Erythroblast (primary cell): ENCODE results near the gene NEDD8.
"Not testable (repeated sequence)": the region's sequence is repeated elsewhere in the genome, so short reads cannot be mapped to it uniquely, and the experiment has no call there.

ENCODE experiments used
- DNase-seq, 2 experiments: peaks; one replicate each; lab custom pipeline; 2025; lab: John Stamatoyannopoulos, UW
- GATA1 ChIP-seq: IDR thresholded peaks from 2 replicates; pipeline ENCODE4 v1.6.1; 2011; ENCODE audit warnings: low read depth, mild to moderate bottlenecking, control low read depth, low read length, moderate library complexity
- POLR2A ChIP-seq: IDR thresholded peaks from 2 replicates; pipeline ENCODE4 v1.6.1; 2011; ENCODE audit warnings: mild to moderate bottlenecking, low read length

NEDD8 gene

DNA sequence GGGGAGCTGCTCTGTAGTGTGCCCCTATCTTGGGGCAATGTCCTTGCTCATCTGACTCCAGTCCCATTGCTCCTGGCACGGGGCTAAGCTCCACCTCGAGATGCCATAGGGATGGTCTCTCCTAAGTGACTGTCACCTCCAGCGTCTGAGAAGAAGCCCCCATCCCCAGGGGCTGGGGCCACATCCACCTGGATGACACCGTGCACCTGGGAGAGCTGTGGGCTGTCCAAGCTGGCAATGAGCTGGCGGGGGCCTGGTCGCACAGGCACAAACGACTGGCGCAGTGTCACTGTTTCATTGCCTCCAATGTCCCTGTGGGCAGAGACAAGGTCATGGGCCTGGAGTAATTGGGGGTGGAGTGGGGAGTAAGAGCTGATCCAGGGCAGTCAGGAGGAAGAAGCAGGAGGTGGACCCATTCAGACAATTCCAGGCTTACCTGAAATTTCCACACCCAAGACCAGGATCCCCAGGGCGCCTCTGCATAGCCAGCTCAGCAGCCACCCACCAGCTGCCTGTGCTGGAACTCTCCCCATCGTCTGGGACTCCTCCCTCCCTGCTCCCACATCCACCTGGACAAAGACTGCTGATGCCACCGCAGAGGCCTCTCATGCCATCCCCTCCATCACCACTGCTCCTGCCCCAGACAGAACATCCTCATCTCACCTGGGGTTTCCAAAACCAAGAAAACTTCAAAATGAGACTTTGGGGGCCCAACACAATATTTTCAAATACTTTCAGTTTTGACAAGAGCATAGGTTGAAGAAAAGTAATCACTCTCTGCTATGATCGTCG is 17.3 kb upstream of the NEDD8 start:
- no peak for TF ChIP-seq GATA1
- TF ChIP-seq POLR2A: no peak
- DNase-seq: no peak

DNA sequence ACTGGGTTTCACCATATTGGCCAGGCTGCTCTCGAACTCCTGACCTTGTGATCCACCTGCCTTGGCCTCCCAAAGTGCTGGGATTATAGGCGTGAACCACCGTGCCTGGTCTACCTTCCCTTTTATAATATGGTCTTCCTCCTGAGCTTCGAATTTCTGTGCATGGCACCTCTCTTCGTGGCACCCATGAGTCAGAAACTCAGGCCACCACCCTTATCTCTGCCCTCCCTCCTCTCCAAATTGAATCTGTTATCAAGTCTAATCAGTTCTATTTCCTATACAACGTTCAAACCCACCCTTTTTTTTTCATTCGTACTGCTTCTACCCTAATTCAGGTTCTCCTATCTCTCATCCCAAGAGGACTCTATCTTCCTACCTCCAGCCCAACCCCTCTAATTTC is 15.3 kb upstream of the NEDD8 start:
- no peak for TF ChIP-seq GATA1
- DNase-seq: peak; percentile 26 to 53

DNA sequence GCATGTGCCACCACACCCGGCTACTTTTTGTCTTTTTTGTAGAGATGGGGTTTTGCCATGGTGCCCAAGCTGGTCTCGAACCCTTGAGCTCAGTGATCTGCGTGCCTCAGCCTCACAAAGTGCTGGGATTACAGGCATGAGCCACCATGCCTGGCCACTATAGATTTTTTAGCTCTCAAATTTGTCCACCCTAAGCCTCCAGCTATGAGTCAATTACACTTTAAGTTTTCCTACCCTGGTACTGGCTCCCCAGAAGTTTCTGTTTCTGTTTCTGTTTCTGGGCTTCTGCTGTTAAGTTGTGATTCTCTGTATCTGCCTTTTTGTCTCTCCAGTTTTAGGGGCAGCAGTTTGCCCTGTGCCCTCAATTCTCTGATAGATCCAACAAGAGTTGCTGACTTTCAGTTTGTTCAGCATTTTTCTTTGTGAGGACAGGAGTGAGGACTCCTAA is 14.6 kb upstream of the NEDD8 start:
- TF ChIP-seq GATA1: no peak
- TF ChIP-seq POLR2A: no peak
- DNase-seq: peak in 1 of 2 experiments; percentile 30

DNA sequence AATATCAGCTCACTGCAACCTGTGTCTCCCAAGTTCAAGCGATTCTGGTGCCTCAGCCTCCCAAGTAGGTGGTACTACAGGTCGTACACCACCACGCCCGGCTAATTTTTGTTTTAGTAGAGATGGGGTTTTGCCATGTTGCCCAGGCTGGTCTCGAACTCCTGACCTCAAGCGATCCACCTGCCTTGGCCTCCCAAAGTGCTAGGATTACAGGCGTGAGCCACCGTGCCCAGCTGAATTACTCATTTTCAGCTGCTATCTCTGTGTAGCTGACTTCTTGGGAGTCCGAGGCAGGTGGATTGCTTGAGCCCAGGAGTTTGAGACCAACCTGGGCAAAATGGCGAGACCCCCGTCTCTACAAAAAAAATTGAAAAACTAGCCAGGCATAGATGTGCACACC is 13.2 kb upstream of the NEDD8 start:
- DNase-seq: not testable (repeated sequence)

DNA sequence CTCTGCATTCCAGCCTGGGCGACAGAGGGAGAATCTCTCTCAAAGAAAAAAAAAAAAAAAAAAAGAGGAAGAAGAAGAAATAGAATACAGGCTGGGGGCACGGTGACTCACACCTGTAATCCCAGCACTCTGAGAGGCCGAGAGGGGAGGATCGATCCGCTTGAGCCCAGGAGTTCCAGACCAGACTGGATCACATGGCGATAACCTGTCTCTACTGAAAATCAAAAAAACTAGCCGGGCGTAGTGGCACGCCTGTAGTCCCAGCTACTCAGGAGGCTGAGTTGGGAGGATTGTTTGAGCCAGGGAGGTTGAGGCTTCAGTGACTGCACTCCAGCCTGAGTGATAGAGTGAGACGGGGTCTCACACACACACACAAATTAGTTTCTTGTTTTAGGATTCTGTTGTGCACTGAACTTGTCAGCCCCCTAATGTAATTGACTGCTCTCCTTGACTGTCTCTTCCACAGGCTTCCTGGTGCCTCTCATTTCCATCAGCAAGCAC is 11.2 kb upstream of the NEDD8 start:
- no peak for DNase-seq
- TF ChIP-seq GATA1 (no peak), POLR2A (no peak)

DNA sequence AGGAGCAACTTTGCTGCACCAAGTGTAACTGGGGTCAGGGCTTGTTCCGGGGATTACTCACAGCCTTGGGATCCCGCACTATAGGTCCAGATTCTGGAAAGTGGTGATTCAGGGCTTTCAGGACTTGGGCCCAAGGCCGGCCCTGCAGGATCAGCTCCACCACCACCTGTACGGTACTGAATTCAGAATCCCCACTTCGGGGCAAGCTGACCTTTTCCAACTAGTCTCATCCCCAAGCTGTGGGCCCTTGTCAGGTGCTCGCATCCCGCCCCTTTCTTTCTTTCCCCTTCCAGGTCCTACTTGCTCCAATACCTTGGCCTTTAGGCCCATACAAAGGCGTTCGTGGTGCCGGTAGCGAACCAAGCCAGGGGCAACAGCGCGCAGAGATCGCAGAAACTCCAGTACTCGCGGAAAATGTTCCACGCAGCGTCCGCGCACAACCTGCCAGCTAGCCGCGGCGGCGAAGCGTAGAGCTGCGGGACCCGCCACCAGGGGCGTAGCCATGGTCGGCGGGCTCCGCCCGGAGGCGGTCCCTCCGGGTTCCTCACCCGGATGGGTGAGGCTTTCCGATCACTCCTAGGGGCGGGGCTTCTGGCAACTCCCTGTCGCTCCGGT is 9.8 kb upstream of the NEDD8 start:
- TF ChIP-seq GATA1 (no peak), POLR2A (no peak)

DNA sequence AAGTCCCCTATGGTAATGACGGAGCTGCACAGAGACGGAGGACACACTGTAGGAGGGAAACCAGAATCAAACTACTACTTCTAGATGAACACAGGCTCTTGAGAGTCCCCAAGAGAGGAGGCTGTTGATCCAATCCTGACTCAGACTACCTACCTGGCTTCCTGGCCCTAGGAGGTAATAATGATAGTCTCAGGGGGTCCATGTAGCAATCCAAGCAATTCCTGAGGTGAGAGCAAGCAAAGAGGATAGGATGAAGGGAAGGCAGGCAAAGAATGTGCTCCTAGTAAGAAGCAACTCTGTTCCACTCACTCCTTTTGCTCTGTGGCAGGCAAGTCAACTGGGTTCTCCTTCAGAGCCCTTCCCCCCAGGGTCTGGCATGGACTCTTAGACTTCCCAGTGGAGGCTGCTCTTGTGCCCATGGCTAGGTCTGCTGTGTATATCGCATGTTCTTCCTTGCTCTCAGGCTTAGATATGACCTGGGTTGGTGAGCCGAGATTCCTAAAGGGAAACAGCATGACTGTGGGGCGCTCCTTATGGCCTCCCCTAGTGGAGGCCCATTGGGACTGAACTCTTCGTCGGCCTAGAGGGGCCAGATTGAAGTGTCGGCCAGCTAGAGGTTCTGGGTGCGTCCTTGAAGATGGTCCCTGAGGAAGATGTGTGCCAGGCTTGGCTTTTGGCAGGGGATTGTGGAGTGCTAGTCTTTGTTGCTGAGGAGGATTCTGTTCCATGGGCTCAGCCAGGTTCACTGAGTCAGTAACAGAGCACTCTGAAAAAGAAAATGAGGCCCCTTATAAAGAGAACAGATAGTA is 8.1 kb upstream of the NEDD8 start:
- TF ChIP-seq POLR2A (no peak), GATA1 (no peak)
- DNase-seq: no peak

More for the DNA sequence above, 9.8 kb upstream of the NEDD8 start:
- DNase-seq: peak; percentile 96 to 98

DNA sequence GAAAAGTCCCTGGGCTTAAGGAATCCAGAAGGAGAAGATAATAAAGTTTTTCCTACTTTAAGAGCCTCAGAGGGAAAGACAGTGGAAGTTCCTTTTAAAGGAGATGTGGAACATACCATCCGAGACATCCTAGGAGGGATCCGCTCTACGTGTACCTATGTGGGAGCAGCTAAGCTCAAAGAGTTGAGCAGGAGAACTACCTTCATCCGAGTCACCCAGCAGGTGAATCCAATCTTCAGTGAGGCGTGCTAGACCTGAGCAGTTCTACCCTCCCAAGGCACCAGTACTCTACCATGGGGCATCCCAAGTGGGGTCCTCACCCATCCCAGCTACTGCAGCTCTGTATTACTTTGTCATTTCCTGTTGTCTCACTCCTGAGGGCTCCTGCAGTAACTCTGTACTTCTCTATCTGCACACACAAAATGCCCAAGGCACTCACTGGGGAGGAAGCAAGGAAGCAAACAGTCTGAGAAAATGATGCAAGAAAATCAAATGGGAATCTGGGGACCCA is 6.4 kb upstream of the NEDD8 start:
- DNase-seq: no peak
- no peak for TF ChIP-seq POLR2A
- TF ChIP-seq GATA1: no peak

DNA sequence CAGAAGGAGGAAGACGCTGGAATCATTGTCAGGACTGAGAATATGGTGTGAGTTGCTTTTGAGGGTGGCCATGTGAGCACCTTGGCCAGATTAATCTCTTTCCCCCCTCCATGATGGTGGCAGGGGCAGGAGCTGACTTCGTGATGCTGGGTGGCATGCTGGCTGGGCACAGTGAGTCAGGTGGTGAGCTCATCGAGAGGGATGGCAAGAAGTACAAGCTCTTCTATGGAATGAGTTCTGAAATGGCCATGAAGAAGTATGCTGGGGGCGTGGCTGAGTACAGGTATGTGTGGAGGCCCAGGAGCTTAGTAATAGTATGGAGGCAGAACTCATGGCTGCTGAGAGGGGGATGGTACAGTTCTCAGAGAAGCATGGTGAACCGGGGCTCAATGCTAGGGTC is 6.0 kb upstream of the NEDD8 start:
- no peak for TF ChIP-seq GATA1
- no peak for TF ChIP-seq POLR2A
- DNase-seq: no peak

DNA sequence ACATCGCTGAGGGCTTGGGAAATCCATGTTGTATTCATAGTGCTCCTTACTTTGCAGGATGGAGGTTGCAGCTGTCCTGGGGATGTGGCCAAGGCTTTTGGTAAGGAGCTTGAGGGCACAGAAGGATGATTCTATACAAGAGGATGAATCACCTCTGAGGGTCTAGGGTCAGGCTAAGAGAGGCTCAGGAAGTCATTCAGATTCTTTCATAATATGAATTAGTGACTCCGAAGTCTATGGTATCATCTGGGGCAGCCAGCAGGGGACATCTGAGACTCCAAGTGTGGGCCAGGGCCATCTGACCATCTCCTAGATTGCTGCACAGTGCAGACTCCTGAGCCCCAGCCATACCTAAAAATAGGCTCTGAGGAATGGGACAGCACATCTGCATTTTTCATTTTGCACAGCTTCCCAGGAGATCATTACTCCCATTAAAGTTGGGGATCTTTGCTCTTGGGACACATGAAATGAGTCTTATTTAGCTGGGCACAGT is 5.3 kb upstream of the NEDD8 start:
- no peak for DNase-seq
- TF ChIP-seq GATA1 (no peak), POLR2A (no peak)

DNA sequence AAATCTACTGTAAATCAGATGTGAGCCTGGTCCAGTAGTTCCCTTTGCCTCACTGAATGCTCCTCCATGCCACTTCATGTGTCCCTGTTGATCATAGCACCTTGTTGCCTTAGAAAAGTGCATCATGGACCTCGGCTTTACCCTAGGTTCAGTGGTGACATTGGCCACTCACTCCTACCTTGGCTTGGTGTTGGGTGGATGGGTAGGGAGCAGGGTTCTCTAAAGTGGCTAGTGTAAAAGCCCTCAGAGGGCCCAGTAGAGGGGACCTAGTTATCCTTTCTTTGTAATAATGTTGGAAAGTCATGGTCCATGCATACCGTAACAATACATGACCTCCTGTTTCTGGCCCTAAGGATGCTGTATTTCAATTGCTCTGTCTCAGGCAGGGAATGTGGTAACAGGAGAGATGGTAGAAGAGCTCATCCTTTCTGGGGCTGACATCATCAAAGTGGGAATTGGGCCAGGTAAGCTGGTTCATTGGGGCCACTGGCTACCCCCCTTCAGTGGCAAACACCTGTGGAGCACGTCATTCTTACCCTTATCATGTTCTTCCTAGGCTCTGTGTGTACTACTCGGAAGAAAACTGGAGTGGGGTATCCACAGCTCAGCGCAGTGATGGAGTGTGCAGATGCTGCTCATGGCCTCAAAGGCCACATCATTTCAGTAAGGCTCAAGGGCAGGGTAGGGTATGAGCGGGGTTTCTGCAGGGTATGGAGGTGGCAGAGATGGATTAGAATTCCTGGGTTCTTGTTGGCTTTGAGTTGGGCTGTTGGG is 4.7 kb upstream of the NEDD8 start:
- TF ChIP-seq POLR2A (no peak), GATA1 (no peak)
- no peak for DNase-seq

DNA sequence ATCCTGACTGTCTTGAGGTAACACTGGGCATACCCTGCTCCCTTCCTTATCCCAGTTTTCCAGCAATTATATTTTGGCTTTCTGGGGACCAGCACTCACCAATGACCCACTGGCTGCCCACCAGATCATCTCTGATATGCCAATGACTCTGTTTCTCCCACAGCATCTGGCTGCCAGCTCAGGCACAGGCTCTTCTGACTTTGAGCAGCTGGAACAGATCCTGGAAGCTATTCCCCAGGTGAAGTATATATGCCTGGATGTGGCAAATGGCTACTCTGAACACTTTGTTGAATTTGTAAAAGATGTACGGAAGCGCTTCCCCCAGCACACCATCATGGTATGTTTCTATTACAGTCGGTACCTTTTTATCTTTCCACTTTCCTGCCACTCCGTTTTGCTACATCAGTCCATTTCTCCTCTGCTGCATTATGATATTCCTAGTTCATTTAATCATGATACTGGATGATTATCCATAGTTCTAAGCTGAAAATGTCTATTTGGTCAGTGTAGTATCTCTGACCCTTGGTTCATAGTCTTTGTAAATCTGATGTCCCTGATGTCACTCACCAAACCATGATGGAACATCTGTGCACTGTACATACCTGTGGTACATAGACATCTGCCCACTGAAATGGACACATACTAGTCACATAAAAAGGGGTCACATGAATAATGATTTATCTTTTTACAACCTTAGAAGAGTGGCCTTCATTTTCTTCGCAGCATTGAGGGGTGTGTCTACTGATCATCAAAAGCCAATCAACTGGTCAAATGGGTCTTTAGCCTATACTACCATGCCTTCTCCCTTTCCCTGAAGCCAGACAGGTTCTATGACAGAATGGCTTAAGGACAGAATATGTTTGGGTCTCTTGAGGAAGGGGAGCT is 3.9 kb upstream of the NEDD8 start:
- no peak for DNase-seq

More for the DNA sequence above, 3.9 kb upstream of the NEDD8 start:
- TF ChIP-seq POLR2A: no peak
- no peak for TF ChIP-seq GATA1
